HG02763 (cell line): Measurements from ENCODE around the gene SYT5.
A peak's percentile ranks its signal among the peaks of the same experiment; 100 is the strongest.
"Not testable (repeated sequence)": the region's sequence is repeated elsewhere in the genome, so short reads cannot be mapped to it uniquely, and the experiment has no call there.

ENCODE experiments used
- ATAC-seq: cut with Tn5 transposase; IDR thresholded peaks from one replicate; pipeline ENCODE4 v1.9.1; 2021; ENCODE audit warnings: mild to moderate bottlenecking, moderate library complexity; ENCODE audit not compliant: unreplicated experiment

Gene SYT5

DNA sequence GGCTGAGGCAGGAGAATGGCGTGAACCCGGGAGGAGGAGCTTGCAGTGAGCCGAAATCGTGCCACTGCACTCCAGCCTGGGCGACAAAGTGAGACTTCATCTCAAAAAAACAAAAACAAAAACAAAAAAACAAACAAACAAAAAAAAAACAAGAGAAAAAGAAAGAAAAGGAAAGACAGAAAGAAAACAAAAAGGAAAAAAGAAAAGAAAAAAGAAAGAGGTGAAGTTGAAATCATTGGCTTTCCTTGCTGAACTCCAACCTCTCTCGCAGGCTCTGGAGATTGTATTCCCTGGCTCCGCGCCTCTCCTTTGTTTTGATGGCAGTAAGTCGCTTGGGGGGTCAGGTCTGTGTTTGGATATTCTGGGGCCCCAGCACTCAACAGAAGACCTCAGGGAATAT is 7.8 kb downstream of the SYT5 start:
- ATAC-seq, result not testable (repeated sequence)

- ATAC-seq, result no peak
These were observed 8.6 kb downstream of the SYT5 start for GRCh38 chr19:55171440-55171839.

GRCh38 chr19:55169136-55169535 is 11.0 kb downstream of the SYT5 start:
- ATAC-seq, result no peak

DNA sequence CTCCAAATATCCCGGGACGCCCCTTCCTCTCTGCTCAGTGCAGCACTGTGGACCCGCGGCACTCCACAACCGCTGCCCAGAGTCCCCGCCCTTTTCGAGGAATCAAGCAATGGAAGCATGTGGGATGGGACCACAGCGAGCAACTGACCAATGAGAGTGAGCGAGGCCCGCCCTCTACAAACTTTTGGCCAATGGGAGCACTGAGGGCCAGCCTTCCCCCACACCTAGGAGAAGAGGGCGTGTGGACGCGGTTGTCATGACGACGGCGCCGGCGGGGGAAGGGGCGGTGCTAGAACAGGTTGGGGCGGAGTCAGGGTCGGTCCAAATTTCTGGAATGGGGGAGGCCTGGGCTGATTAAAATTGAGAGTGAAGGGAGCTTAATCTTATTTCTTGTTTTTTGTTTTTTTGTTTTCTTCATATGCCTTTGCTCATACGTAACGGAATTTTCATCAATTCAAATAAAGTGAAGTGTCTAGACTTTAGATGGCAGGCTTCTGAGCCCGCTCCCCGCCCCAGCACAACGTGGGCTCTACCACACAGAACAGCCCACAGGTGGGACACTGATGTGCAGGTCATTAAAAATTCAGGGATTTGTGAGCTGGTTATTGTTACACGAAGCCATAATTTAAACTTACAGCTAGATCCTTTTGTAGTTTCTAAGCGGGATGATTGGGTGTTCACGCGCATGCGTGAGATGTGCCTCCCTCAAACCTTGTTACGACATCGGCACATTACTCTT is 13.4 kb downstream of the SYT5 start, which contains the start of gene DNAAF3:
Gene DNAAF3 (minus strand): TSS at position 84 of the 739 bp plus-strand sequence. CDS start 200 bp downstream, outside the sequence.
- peak; percentile 82 for ATAC-seq

DNA sequence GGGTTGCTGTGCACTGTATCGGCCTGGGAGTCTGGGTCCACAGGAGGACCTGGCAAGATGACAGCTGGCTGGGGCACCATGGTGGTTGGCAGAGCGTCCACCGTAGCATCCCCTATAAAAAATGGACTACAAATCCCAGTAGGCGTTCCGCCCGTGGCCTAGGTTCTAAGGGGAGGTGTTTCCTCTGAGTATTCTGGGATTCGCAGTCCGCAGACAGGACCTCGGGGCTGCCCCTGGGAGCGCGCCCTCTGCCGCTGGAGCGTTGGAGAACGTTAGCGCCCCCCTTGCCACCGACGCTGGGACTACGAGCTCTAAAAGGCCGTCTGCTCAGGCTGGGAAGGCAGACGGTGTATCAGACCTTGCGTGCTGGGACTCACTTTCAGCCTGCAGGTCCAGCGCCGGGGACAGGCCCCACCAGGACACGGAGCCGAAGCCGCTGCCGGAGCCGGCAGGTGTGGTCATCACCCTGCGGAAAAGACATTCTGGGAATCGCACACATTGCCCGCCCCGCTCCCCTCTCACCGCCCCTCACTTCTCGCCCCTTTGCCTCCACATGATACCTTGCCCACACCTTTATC is 14.0 kb downstream of the SYT5 start:
- peak; percentile 5 for ATAC-seq

DNA sequence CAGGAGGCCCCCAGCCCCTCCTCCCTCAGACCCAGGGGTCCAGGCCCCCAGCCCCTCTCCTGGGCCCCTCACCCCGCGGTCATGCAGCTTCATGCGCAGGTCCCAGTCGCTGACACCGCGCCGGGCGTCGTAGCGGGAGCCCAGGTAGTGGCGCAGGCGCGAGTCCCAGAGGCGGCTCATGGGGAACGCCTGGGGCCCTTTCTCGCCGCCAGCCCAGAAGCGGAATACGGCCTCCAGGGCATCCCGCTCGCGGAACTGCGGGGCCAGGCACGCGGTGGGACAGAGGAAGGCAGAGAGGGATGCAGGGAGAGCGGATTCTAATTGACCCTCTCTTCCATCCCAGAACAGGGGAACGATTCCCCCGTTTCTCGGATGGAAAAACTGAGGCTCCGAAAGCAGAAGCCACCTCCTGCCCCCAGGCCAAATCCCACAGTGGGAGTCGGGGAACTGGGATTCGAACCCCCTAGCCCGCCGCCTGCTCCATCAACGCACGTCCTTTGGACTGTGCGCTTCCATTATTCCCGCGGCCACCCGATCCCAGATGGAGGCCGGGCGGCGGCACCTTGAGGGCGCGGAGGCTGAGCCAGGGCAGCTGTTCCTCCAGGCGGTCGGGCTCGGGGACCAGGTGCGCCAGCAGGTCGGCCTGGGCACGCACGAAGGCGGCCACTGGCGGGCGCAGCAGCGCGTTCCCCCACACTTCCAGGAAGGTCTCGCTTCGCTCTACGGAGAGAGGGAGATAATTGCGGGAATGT is 18.3 kb downstream of the SYT5 start:
- ATAC-seq, result no peak

- no peak for ATAC-seq
These were observed 19.1 kb downstream of the SYT5 start for GRCh38 chr19:55160986-55161365.

GRCh38 chr19:55160128-55160985 is 19.7 kb downstream of the SYT5 start:
- no peak for ATAC-seq

- no peak for ATAC-seq
These were observed 21.0 kb downstream of the SYT5 start for GRCh38 chr19:55158848-55159749.

DNA sequence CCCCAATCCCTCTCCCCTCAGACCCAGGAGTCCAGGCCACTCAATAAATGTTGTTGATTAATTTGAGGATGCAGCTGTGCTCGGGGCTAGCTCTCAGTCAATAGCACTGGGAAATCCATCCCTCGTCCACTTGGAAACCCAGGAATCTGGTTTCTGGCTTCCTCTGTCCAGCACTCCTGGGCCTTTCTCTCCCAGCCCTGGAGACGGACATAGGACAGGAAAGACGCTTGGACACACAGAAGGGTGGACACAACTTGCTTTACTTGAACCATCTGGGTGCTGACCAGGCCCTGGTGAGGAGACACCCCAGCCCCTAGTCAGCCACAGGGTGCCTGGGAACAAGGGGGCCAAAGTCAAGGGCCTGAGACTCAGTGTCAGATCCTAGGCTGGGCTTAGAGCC is 21.7 kb downstream of the SYT5 start:
- no peak for ATAC-seq

- ATAC-seq, result no peak
These were observed 22.8 kb downstream of the SYT5 start, which contains the start of gene TNNI3 for GRCh38 chr19:55157064-55157908. Gene TNNI3, minus strand, starts transcription at chr19:55157732. Its CDS starts 143 bp downstream, at chr19:55157589.

DNA sequence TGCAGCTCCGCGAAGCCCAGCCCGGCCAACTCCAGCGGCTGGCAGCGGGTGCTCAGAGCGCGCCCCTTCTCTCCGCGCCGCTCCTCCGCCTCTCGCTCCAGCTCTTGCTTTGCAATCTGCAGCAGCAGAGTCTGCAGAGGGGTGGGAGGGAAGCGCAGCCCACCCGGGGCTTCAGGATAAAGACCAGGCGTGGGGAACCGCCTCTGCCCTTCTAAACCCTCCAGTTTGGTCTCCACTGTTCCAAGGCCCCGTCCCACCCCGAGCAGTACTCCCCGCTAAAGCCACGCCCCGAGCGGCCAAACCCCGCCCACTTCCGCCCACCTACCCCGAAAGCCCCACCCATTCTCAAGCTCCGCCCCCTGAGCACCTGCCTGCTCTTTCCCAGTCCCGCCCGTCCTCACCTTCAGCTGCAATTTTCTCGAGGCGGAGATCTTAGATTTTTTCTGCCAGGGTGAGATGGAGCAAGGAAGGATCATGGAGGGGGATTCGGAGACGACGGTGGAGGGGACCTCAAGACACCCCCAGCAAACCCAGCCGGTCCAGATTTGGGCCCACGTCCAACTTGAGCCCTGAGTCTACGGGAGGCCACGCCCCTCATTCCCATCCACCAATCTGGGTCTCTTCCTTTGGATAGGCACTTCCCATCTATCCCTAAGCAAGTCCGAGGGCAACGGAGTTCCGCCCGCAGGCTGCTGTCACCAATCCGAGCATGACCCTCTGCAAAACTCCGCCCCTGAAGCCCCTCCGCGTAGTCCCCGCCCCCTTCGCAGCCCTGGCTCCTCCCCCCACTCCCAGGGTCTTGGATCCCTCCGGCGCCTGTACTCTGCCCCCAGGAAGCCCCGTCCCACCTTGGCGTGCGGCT is 23.7 kb downstream of the SYT5 start:
- no peak for ATAC-seq

- not testable (repeated sequence) for ATAC-seq
These were observed 24.3 kb downstream of the SYT5 start for GRCh38 chr19:55155784-55156183.

DNA sequence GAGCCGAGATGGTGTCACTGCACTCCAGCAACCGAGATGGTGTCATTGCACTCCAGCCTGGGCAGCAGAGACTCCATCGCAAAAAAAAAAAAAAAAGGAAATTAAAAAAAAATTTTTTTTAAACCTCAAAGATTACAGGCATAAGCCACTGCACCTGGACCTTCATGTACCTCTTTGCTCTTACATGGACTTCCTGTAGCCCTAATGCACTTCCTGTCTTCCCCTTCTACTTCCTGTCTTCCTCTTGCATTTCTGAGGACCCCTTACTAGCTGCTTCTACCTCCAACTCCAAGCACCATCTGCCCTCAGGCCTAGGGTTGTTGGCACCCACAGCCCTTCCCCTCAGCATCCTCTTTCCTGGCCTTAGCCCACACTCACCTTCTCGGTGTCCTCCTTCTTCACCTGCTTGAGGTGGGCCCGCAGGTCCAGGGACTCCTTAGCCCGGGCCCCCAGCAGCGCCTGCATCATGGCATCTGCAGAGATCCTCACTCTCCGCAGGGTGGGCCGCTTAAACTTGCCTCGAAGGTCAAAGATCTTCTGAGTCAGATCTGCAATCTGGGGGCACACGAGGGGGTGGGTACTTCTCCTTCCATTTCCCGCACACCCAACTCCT is 26.3 kb downstream of the SYT5 start:
- no peak for ATAC-seq

DNA sequence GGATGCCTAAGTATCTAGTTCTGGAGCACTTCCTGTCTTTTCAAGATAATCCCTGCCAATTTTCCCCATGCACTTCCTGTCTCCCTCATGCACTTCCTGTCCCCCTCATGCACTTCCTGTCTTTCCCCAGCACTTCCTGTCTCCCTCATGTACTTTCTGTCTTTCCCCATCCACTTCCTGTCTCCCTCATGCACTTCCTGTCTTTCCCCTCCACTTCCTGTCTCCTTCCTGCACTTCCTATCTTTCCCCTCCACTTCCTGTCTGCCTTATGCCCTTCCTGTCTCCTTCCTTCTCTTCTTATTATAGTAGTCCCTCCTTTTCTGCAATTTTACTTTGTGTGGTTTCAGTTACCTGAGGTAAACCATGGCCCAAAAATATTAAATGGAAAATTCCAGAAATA is 28.1 kb downstream of the SYT5 start:
- ATAC-seq, result no peak

DNA sequence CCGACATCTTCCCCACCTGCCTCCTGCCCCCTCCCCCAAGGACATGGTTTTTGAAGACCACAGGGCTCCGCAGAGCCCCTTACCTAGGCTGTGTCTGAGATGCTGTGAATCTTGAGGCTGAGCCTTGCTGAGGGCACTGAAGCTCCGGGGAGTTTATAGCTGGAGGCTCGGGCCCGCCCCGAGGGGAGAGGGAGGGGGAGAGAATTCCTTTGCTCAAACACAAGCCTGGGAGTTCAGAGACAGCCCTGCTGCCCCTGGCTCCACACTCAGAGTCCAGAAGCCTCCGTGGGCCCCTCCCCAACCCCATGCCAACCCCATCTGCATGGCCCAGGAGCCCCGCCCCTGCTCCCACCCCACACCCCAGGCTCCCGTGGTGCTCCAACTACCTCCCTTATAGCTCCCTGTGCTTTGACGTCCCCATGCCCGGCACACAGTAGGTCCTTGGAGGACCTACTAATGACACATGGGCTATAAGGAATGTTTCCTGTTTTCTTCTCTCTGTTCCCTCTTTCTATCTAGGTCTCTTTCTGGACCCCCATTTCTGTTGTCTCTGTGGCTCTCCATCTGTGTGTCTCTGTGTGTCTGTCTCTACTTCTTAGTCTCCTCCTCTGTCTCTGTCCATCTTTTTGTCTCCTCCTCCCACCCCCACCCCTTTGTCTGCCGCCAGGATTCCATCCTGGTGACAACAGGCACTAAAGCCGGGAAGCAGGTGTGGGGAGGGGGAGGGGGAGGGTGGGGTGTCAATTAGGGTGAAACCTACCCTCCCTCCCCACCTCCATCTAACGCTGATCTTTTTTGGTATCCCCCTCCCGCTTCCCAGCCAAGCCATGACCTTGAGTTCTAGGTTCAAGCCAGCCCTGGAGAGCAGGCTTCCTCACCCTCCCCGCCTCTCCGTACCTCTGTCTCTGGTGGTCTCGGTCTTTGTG is 30.7 kb downstream of the SYT5 start, which contains the start of gene TNNT1:
Gene TNNT1 (minus strand): TSS at position 129 of the 926 bp plus-strand sequence. CDS start 2,049 bp downstream, outside the sequence.
- ATAC-seq, result no peak
